Activated CD4-positive, CD25-positive, alpha-beta regulatory T cell treated with anti-CD3 and anti-CD28 coated beads, Interleukin-2, amount 50 U/mL, for 24 hours (primary cell): Measurements from ENCODE around the gene MUL1.
"Not testable (repeated sequence)": the region's sequence is repeated elsewhere in the genome, so short reads cannot be mapped to it uniquely, and the experiment has no call there.

Source experiments
- ATAC-seq, 2 donors: fragments of 150-1000 bp; cut with Tn5 transposase; one replicate each; pipeline ENCODE4 v1.10.0; 2021; ENCODE audit warnings: mild to moderate bottlenecking in 1 of 2, moderate library complexity in 1 of 2

The MUL1 gene

DNA sequence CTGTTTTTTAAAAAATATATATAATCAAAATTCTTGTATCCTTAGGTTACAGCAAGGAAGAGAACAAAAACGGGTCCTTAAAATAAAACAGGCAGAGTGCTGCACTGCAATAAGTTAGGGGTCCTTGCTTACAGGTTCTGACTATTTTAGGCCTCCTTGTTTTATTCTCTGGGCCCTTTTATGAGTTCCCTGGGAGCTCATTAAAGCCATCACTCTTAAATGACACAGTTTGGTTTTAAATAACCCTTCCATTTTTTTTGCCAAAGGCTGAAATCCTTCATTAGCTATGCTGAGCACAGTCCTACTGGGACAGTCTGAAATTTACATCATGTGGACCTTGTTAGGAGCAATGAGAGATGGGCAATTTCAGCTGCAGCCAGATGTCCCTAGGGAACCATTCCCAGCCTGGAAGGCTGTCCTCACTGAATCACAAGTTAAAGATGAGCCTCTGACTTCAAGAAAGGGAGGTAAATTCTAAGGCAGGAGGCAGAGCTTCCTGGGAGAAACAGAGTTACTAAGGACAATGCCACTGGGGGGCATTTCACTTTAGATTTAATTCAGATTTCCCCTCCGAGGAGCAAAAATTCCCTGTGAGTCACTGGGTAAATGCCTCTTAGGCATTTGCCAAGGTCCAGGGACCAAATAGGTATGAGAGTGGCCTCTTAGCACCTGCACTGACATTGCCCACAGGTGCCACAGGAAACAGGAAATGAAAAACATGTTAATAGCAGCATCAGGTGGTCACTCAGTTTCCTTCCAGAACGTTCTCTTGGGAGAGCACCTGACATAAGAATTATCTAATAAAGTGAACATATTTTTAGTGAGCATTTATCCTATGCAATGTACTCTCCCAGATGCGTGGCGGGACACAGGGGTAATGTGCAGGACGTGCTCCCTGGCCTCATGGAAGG lies 3.8 kb upstream of the MUL1 start:
- ATAC-seq, result no peak

GRCh38 chr1:20508411-20508771 lies 440 bp upstream of the MUL1 start:
- no peak for ATAC-seq

- peak; percentile 28 to 31 for ATAC-seq
Measured at GRCh38 chr1:20507248-20507563, 745 bp downstream of the MUL1 start.

GRCh38 chr1:20505488-20505887 lies 2.5 kb downstream of the MUL1 start:
- ATAC-seq, result no peak

DNA sequence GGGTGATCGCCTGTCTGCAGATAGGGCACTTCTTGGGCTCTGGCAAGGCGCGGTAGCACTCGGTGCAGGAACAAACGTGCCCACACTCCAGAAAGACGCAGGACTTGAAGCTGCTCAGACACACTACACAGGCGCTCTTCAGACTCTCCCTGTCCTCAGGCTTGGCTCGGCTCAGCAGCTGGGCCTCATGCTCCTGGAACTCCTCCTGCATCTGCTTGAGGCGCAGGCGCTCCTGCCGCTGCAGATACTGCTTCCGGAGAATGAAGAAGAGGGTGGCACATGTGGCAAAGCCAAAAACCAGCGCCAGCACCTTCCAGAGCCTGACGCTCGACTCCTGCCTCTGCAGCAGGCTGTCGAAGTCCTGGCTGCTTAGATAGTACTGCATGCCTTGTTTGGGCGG lies 7.2 kb downstream of the MUL1 start:
- no peak for ATAC-seq

GRCh38 chr1:20499718-20500117 lies 8.2 kb downstream of the MUL1 start:
- no peak for ATAC-seq

DNA sequence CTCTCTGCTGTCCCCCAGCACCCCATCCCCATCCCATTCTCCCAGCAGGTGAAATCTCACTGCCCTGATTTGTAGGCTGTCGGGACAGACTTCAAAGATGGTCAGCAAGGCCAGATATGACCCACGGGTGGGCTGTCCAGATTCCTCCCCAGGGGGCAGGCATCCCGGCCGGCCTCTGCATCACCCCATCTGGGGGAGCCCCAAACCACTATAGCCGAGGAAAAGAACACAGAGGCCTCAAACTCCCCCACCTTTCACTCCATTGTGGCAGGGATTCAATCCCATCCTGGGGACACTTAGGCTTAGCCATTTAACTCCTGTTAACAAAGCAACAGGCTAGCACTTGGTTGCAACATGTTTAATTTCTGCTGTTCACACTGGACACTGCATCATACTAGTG lies 8.8 kb downstream of the MUL1 start:
- no peak for ATAC-seq

- no peak for ATAC-seq
Measured at GRCh38 chr1:20498116-20498515, 9.8 kb downstream of the MUL1 start.

DNA sequence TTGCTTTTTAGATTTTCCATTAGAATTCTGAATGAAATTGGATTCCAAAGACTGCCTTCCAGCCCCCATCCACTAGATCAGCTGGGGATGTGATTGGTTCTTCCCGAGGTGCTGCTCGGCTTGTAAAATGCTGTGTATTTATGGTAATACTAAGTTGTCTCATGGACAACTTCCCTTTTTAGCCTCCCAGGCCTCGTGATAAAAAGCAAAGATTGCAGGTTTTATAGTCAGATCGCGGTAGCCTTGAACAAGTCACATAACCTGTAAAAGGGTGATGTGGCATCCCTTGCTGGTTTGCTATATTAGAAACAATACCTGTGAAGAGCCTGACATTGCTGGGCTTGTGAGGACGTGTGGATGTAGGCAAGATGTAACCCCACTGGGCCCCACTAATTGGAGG lies 10.4 kb downstream of the MUL1 start:
- ATAC-seq, result no peak

DNA sequence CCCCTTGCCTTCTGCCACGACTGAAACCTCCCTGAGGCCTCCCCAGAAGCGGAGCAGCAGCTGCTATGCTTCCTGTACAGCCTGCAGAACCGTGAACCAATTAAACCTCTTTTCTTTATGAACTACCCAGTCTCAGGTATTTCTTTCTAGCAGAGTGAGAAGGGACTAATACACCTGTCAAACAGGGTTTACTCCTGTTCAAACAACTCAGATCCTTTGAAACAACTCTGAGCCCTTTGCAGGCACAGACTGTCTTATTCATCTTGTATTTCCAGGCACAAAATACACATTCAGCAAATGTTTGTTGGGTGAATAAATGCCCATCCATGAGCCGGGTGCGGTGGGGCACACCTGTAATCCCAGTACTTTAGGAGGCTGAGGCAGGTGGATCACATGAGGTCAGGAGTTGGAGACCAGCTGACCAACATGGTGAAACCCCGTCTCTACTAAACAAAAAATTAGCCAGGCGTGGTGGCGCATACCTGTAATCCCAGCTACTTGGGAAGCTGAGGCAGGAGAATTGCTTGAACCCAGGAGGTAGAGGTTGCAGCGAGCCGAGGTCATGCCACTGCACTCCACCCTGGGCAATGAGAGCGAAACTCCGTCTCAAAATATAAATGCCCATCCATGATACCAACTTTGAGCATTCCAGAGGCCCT lies 11.1 kb downstream of the MUL1 start:
- ATAC-seq, result not testable (repeated sequence)

DNA sequence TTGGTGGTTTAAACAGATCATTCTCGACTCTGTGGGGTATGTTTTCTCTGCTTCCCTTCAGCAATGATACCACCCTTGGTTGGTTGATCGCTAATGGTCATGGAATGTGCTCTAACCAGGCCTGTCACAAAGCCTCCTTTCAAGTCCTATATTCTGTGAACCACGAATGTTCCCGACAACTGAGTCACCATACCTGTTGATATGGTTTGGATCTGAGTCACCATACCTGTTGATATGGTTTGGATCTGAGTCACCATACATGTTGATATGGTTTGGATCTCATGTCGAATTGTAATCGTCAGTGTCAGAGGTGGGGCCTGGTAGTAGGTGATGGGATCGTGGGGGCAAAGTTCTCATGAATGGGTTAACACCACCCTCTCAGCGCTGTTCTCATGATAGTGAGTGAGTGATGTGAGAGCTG lies 11.7 kb downstream of the MUL1 start:
- ATAC-seq, result peak; percentile 90 to 91

- ATAC-seq, result no peak
Measured at GRCh38 chr1:20495661-20496060, 12.3 kb downstream of the MUL1 start.

DNA sequence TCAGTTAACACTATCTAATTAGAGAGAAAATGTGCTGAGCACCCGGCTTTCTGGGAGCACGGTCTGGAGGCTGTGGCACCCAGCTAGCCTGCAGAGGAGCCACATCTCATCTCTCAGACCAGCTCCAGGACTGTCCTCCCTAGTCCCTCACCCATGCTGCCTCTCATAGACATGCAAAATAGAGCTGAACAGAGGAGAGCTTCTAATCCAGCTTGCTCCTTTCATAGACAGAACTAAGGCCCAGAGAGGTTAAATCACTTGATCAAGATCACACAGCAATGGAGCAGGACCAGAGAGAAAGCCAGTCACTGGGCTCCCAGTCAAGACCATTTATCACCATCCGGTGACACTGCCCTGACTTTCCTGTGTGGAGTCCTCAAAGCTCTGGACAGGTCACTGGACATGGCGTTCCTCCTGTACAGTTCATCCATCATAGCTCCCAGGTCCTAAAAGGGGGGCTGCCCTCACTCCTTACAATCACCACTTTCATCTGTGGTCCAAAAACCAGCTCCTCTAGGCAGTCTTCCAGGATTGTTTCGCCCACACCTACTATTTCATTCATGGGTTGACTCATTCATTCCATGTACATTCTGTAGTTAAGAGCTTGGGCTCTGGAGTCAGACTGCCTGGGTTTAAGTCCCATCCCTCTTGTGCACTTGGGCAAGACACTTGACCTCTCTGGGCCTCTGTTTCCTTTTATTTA lies 13.2 kb downstream of the MUL1 start:
- no peak for ATAC-seq

DNA sequence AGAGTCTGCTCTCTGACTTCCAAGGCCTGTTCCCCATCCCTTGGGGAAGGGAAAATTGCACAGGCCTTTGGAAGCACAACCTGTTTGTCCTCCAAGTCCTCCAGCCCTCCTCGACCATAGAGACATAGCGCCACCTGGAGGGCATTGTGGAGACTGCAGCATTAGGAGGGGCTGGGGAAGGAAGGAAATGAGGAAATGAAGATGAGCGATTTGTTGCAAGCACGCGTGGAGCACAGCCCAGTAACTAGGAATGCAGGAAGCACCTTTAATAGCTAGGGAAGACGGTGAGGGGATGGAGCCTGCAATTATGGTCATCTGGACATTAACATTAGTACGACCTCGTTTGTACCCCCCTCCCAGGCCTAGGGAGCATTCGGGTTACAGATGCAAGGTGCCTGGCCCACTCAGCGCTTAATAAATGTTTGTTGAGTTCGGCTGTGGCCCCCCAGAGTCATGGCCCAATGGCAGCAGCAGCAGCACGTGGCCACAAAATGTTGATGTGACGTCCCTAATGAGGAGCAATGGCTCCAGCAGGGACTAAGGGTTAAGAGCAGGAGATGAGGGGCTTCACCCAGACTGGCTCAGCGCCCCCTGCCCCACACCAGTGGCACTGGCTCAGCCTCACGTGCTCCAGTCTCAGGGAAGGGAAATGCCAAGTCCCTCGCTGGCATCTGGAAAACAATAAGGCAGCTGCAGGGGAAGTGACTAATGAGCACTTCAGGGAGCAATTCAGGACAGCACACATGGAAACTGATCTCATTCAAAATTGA lies 13.9 kb downstream of the MUL1 start:
- peak in 1 of 2 donors; percentile 28 for ATAC-seq

- ATAC-seq, result no peak
Measured at GRCh38 chr1:20493309-20493708, 14.6 kb downstream of the MUL1 start.

- ATAC-seq, result no peak
Measured at GRCh38 chr1:20492751-20493150, 15.2 kb downstream of the MUL1 start.

DNA sequence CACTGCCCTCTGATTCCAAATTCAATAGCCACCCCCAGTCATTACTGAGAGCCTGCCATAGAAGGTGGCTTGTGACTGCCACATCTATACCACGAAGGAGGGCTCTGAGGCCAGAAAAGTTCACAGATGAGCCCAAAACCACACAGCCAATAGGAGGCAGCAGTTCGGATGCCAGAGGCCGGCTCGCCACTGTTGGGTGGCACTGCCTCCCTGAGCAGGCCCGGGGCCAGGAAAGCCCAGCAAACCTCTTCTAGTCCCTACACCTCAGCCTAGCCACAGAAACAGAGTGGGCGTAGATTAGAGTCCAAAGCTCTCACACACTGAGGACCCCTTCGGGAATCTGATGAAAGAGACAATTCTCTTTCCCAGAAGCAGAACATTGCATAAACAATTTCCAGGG lies 16.1 kb downstream of the MUL1 start:
- no peak for ATAC-seq

- ATAC-seq, result no peak
Measured at GRCh38 chr1:20491178-20491577, 16.8 kb downstream of the MUL1 start.

- no peak for ATAC-seq
Measured at GRCh38 chr1:20487236-20487590, 20.7 kb downstream of the MUL1 start.

DNA sequence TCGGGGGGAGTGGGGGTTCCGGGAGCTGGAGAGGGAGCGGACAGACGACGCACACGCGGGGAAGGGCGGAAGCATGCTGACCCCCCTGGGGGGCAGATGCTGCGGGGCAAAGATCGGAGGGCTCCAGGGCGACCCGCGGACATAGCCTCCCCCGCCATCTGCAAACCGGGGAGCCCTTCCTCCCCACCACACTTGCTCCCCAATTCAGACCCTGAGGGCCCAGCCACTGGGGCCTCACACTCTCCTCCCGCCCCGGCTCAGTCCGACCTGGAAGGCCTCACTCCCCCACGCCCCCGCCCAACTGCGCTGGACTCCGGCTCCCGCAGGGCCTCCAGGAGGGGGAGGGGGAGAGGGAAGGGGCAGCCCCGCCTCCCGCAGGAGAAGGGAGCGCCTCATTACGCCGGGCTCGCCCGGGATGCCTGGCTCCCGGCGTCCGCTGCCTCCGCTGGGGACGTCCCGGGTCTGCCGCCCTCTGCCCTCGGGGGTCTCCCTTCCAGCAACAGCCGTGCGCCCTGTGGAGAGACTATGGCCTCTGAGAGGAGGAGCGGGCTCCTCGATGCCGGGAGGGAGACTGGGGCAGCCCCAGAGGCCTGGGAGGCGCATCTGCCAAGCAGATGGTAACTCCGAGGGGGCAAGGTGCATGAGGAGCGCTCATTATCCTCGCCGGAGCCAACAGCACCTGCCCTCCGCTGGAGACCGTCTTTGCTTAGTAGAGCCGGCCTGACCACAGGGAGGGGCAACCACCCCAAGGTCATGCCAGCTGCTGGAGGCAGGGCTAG lies 21.3 kb downstream of the MUL1 start:
- no peak for ATAC-seq

GRCh38 chr1:20485527-20486456 lies 22.2 kb downstream of the MUL1 start, which contains the start of gene CAMK2N1:
Gene CAMK2N1 (minus strand): TSS chr1:20486210. CDS start chr1:20485379, 831 bp downstream.
- peak; percentile 57 to 65 for ATAC-seq
